ENCODE measurements around the gene PSMB11.

- no peak for TF ChIP-seq POLR2A (IDR thresholded peaks at IDR 0.05)
- no peak for TF ChIP-seq CTCF (IDR thresholded peaks at IDR 0.05)
Measured at GRCh38 chr14:23020143-23021128, 21.6 kb upstream of the PSMB11 start.
